Measurements from ENCODE around the gene APAF1. TPM values are rescaled to one million over a fixed set of nuclear protein-coding genes. Genes with fewer than 3 reads are reported as not detected.

APAF1 gene
- total RNA-seq, 1 donor from 2014 or later = 45.9 TPM

GRCh38 chr12:98612696-98613334 lies 32.3 kb upstream of the APAF1 start:
- no peaks in the 10 kb centered on the region for H3K9me3 Mint-ChIP-seq (ENCODE audit: unreplicated experiment)
- TF ChIP-seq CTCF (IDR thresholded peaks at IDR 0.05; ENCODE audit: unreplicated experiment) = no peak
- peaks cover 4% of the 10 kb centered on the region for H3K36me3 Mint-ChIP-seq (ENCODE audit: low read depth, unreplicated experiment)
- H3K27me3 Mint-ChIP-seq (ENCODE audit: unreplicated experiment) = peaks cover 1% of the 10 kb centered on the region
- H3K4me3 Mint-ChIP-seq (ENCODE audit: unreplicated experiment) = no peak overlapping the region
- no peak overlapping the region for H3K27ac Mint-ChIP-seq (ENCODE audit: unreplicated experiment)
- no peak for DNase-seq (ENCODE audit: low spot score)
- H3K4me1 Mint-ChIP-seq (ENCODE audit: unreplicated experiment) = peaks cover 2% of the 10 kb centered on the region

DNA sequence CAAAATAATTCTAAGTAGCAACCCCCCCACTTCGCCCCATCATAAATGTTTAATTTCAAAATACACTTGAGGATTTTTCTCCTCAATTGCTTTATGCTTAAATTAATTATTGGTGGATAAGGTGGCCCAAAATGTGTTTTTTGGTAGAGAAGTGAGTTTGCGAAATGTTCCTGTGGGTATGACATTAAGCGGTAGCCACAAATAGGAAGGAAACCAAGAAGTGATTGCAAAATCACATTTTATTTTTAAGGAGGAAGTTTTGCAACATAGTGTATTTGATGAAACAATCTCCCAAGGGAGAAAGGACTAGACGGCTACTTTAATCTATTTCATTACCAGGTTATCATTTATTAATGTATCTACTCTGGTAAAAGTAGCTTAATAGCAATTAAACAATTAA lies 26.1 kb upstream of the APAF1 start:
- Mint-ChIP-seq H3K4me1 (ENCODE audit: unreplicated experiment) (no peaks in the 10 kb centered on the region), H3K9me3 (ENCODE audit: unreplicated experiment) (no peaks in the 10 kb centered on the region), H3K36me3 (ENCODE audit: low read depth, unreplicated experiment) (no peaks in the 10 kb centered on the region), H3K27ac (ENCODE audit: unreplicated experiment) (no peak overlapping the region), H3K27me3 (ENCODE audit: unreplicated experiment) (no peaks in the 10 kb centered on the region), H3K4me3 (ENCODE audit: unreplicated experiment) (no peak overlapping the region)
- TF ChIP-seq CTCF (IDR thresholded peaks at IDR 0.05; ENCODE audit: unreplicated experiment) = no peak
- DNase-seq (ENCODE audit: low spot score) = no peak

- TF ChIP-seq CTCF (IDR thresholded peaks at IDR 0.05; ENCODE audit: unreplicated experiment) = no peak
- Mint-ChIP-seq H3K36me3 (ENCODE audit: low read depth, unreplicated experiment) (peaks cover 5% of the 10 kb centered on the region), H3K27me3 (ENCODE audit: unreplicated experiment) (no peaks in the 10 kb centered on the region), H3K27ac (ENCODE audit: unreplicated experiment) (no peak overlapping the region), H3K4me1 (ENCODE audit: unreplicated experiment) (peaks cover 8% of the 10 kb centered on the region), H3K9me3 (ENCODE audit: unreplicated experiment) (no peaks in the 10 kb centered on the region), H3K4me3 (ENCODE audit: unreplicated experiment) (no peak overlapping the region)
- no peak for DNase-seq (ENCODE audit: low spot score)
These were observed 9.3 kb upstream of the APAF1 start for GRCh38 chr12:98635657-98636323.

DNA sequence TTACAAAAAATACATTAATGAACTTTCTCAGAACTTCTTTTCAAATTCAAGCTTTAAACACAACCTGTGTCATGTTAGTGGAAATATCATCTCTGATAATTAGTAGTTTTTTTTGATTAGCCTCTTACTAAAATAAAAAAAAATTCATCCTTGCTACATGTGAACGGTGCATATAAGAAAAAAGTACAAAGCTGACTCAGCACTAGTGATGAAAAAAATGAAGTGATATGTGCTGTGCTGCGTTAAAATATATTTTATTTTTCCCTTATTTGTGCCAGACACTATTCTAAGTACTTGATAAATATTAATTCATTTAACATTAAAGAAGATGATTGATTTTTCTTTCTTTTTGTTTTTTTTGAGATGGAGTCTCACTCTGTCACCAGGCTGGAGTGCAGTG lies 8.0 kb upstream of the APAF1 start:
- H3K27ac Mint-ChIP-seq (ENCODE audit: unreplicated experiment) = no peak overlapping the region
- H3K4me1 Mint-ChIP-seq (ENCODE audit: unreplicated experiment) = peaks cover 8% of the 10 kb centered on the region
- no peak for DNase-seq (ENCODE audit: low spot score)
- no peak overlapping the region for H3K4me3 Mint-ChIP-seq (ENCODE audit: unreplicated experiment)
- no peaks in the 10 kb centered on the region for H3K9me3 Mint-ChIP-seq (ENCODE audit: unreplicated experiment)
- H3K36me3 Mint-ChIP-seq (ENCODE audit: low read depth, unreplicated experiment) = peaks cover 5% of the 10 kb centered on the region
- no peak for TF ChIP-seq CTCF (IDR thresholded peaks at IDR 0.05; ENCODE audit: unreplicated experiment)
- H3K27me3 Mint-ChIP-seq (ENCODE audit: unreplicated experiment) = no peaks in the 10 kb centered on the region

DNA sequence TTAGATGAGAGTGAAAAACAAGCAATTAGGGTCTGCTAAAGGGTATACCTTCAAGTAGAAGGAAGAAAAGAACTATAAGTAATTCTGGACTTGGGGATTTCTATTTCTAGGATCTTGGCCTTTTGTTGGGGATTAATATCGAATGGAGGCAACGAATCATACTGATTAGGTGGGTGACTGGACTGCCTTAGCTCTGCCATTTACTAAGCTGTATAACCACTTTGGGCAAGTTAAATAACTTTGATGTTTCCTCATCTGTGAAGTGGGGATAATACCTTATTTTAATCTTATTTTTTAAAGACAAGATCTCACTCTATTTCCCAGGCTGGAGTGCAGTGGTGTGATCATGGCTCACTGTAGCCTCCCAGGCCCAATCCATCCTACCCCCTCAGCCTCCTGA lies 7.1 kb upstream of the APAF1 start:
- no peaks in the 10 kb centered on the region for H3K27me3 Mint-ChIP-seq (ENCODE audit: unreplicated experiment)
- DNase-seq (ENCODE audit: low spot score) = no peak
- H3K9me3 Mint-ChIP-seq (ENCODE audit: unreplicated experiment) = no peaks in the 10 kb centered on the region
- H3K36me3 Mint-ChIP-seq (ENCODE audit: low read depth, unreplicated experiment) = peaks cover 2% of the 10 kb centered on the region
- peaks cover 8% of the 10 kb centered on the region for H3K4me1 Mint-ChIP-seq (ENCODE audit: unreplicated experiment)
- no peak overlapping the region for H3K4me3 Mint-ChIP-seq (ENCODE audit: unreplicated experiment)
- no peak overlapping the region for H3K27ac Mint-ChIP-seq (ENCODE audit: unreplicated experiment)
- TF ChIP-seq CTCF (IDR thresholded peaks at IDR 0.05; ENCODE audit: unreplicated experiment) = no peak
